ENCODE measurements around the gene TELO2.

Gene TELO2

DNA sequence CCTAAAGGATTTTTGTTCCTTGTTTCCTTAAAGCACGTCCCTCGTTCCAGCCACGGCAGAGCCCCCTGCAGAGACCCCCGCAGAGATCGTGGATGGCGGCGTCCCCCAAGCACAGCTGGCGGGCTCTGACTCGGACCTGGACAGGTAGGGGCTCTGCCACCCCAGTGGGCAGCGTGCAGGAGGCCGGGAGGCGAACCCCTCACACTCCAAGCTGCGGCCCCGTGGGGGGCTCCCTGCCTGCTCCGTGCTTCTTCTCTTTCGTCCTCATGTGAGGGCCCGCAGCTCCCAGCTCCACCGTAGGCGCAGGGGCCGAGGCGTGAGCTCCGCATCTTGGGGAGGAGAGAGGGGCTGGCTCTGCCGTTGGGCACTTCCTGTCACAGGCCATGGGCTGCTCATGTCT, 8.5 kb downstream of the TELO2 start:
- Histone ChIP-seq H3K4me3 (ENCODE audit: low read depth, low read length) (no peak overlapping the region), H3K9me3 (ENCODE audit: control insufficient read depth, insufficient read depth, low read depth, low read length) (no peaks in the 10 kb centered on the region), H3K4me1 (ENCODE audit: control insufficient read depth, insufficient read depth, low read length) (no peaks in the 10 kb centered on the region), H3K27me3 (ENCODE audit: control insufficient read depth, insufficient read depth, low read length) (no peaks in the 10 kb centered on the region), H3K27ac (ENCODE audit: low read depth, low read length) (no peak overlapping the region), H3K9ac (ENCODE audit: low read length) (no peak overlapping the region), H3K36me3 (ENCODE audit: control insufficient read depth, insufficient read depth, low read length) (peaks cover 75% of the 10 kb centered on the region)

DNA sequence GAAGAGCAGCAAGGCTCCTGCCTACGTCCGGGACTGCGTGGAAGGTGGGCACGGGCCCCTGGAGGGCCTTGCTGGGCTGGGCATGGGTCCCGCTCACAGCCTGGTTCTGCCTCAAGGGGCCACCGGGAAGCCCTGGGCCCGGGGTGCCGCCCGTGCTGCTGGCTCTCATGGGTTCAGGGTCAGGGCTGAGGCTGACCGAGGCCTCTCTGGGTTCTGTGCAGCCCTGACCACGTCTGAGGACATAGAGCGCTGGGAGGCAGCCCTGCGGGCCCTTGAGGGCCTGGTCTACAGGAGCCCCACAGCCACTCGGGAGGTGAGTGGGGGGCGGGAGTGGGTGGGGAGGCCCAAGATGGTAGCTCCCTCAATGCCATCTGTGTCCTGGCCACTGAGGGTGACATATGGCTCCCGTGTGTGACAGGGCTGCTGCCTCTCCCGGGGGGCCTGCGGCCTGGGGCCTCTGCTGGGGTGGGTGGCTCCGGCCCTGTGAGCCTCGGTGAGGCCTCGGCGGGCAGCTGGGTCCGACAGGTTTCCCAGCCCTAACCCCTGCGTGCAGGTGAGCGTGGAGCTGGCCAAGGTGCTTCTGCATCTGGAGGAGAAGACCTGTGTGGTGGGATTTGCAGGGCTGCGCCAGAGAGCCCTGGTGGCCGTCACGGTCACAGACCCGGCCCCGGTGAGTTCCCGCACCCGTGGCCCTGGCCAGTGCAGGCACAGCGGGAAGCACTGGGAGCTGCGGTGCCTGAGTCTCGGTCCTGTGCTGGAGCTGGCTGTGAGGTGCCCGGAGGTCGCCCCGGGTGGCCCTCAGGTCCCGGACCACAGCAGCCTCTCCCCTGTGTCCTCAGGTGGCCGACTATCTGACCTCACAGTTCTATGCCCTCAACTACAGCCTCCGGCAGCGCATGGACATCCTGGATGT, 9.2 kb downstream of the TELO2 start:
- no peaks in the 10 kb centered on the region for H3K27me3 ChIP-seq (ENCODE audit: control insufficient read depth, insufficient read depth, low read length)
- H3K9me3 ChIP-seq (ENCODE audit: control insufficient read depth, insufficient read depth, low read depth, low read length): no peaks in the 10 kb centered on the region
- H3K36me3 ChIP-seq (ENCODE audit: control insufficient read depth, insufficient read depth, low read length): peaks cover 75% of the 10 kb centered on the region
- no peak overlapping the region for H3K27ac ChIP-seq (ENCODE audit: low read depth, low read length)
- H3K4me3 ChIP-seq (ENCODE audit: low read depth, low read length): no peak overlapping the region
- no peak overlapping the region for H3K9ac ChIP-seq (ENCODE audit: low read length)
- H3K4me1 ChIP-seq (ENCODE audit: control insufficient read depth, insufficient read depth, low read length): no peaks in the 10 kb centered on the region

DNA sequence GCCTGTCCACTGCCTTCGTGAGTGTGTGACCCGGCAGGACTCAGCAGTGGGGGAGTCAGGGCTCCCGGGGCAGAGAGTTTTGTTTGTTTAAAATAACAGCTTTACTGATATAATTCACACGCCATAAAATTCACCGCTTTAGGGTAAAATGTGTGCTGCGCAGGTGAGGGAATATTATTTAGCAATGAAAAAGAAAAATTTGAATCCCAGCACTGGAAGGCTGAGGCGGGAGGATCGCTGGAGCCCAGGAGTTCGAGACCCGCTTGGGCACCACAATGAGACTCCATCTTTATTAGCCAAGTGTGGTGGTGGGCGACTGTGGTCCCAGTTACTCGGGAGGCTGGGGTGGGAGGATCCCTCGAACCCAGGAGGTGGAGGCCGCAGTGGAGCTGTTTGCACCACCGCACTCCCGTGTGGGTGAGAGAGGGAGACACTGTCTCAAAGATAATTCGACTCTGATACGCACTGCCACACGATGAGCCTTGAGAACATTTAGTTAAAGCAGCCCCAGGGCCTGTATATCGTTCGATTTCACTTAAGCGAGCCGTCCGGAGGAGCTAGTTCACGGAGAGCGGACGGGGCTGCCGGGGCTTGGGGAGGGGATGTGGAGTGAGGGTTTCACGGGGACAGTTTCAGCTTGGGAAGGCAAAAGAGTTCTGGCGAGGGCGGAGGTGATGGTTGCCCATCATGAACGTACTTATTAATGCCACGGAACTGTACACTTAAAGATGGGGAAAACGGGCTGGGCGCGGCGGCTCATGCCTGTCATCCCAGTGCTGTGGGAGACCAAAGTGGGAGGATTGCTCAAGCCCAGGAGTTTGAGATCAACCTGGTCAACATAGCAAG, 10.2 kb downstream of the TELO2 start:
- H3K27me3 ChIP-seq (ENCODE audit: control insufficient read depth, insufficient read depth, low read length): no peaks in the 10 kb centered on the region
- no peak overlapping the region for H3K9ac ChIP-seq (ENCODE audit: low read length)
- no peak overlapping the region for H3K27ac ChIP-seq (ENCODE audit: low read depth, low read length)
- no peak overlapping the region for H3K4me3 ChIP-seq (ENCODE audit: low read depth, low read length)
- no peaks in the 10 kb centered on the region for H3K9me3 ChIP-seq (ENCODE audit: control insufficient read depth, insufficient read depth, low read depth, low read length)
- H3K4me1 ChIP-seq (ENCODE audit: control insufficient read depth, insufficient read depth, low read length): no peaks in the 10 kb centered on the region
- H3K36me3 ChIP-seq (ENCODE audit: control insufficient read depth, insufficient read depth, low read length): peaks cover 75% of the 10 kb centered on the region

DNA sequence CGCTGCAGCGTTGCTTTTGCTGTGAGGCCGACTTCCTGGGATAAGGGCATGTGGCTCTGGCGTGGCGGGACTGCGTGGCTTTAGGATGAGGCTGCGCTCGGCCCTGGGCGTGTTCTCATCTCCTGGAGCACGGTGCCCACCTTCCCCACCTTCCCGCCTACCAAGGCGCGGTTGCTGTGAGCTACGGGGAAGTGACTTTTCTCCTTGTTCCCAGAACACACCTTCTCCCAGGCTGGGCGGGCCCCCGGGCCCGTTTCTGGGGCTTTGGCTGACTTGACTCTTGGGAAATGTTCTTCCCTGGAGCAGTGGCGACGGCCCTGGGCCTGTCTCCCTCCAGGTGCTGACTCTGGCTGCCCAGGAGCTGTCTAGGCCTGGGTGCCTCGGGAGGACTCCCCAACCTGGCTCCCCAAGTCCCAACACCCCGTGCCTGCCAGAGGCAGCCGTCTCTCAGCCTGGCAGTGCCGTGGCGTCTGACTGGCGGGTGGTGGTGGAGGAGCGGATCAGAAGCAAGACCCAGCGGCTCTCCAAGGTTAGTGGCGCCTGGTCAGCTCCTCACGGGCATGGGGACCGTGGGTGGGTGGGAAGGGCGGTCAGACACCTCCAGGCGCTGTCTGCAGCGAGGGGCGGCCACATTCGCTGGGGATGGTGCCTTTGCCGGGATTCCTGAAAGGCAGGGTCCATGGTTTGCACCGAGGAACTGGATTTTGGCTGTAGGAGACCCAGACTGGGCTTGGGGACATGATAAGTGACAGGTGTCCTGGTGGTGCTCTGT, 12.1 kb downstream of the TELO2 start:
- no peaks in the 10 kb centered on the region for H3K4me1 ChIP-seq (ENCODE audit: control insufficient read depth, insufficient read depth, low read length)
- H3K27ac ChIP-seq (ENCODE audit: low read depth, low read length): no peak overlapping the region
- H3K9me3 ChIP-seq (ENCODE audit: control insufficient read depth, insufficient read depth, low read depth, low read length): no peaks in the 10 kb centered on the region
- H3K4me3 ChIP-seq (ENCODE audit: low read depth, low read length): no peak overlapping the region
- H3K9ac ChIP-seq (ENCODE audit: low read length): no peak overlapping the region
- H3K36me3 ChIP-seq (ENCODE audit: control insufficient read depth, insufficient read depth, low read length): peaks cover 79% of the 10 kb centered on the region
- no peaks in the 10 kb centered on the region for H3K27me3 ChIP-seq (ENCODE audit: control insufficient read depth, insufficient read depth, low read length)

DNA sequence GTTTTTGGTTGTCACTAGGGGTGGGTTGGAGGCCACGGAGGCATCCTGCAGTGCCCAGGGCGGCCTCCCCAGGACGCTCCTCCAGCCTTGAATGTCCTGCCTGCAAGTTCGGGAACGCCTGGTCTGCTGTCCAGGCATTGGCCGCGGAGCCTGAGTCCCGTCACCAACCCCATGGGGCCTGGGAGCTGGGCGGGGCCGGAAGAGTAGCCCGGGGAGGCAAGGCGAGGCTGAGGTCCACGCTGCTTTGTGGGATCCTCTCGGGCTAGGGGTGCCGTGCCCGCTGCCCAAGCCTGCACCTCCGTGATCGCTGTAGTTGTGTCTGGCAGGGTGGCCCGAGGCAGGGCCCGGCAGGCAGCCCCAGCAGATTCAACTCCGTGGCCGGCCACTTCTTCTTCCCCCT, 12.8 kb downstream of the TELO2 start:
- Histone ChIP-seq H3K9me3 (ENCODE audit: control insufficient read depth, insufficient read depth, low read depth, low read length) (no peaks in the 10 kb centered on the region), H3K4me1 (ENCODE audit: control insufficient read depth, insufficient read depth, low read length) (no peaks in the 10 kb centered on the region), H3K27ac (ENCODE audit: low read depth, low read length) (no peak overlapping the region), H3K9ac (ENCODE audit: low read length) (no peak overlapping the region), H3K27me3 (ENCODE audit: control insufficient read depth, insufficient read depth, low read length) (no peaks in the 10 kb centered on the region), H3K36me3 (ENCODE audit: control insufficient read depth, insufficient read depth, low read length) (peaks cover 80% of the 10 kb centered on the region), H3K4me3 (ENCODE audit: low read depth, low read length) (no peak overlapping the region)

DNA sequence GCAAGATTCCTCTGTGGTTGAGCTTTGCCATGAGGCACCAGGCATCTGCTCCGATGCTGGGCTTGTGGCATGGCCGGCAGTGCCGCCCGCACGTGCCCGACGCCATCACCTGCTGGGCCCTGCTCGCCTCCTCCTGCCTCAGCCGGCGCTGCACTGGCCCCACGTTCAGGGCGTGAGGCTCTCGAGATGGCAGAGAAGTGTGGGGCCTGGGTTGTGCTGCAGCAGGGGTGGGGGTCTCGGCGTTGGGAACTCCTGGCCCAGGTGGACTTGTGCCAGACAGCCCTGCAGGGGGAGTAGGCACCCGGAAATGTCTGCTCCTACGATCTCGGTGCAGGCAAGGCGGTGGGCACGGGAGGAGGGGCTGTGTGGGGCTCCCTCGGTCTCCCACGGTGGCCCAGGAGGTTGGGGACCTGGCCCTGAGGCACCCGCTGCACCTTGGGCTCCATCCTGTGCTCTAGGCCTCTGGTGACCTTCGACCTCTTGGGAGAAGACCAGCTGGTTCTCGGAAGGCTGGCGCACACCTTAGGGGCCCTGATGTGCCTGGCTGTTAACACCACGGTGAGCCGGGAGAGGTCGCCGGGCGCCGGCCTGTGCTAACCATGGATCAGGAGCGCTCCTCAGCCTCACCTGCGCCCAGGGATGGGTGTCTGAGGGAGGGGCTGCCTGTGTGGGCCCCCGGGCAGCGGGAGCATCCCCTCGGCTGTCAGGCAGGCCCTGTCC, 13.5 kb downstream of the TELO2 start:
- Histone ChIP-seq H3K9me3 (ENCODE audit: control insufficient read depth, insufficient read depth, low read depth, low read length) (no peaks in the 10 kb centered on the region), H3K36me3 (ENCODE audit: control insufficient read depth, insufficient read depth, low read length) (peaks cover 76% of the 10 kb centered on the region), H3K27ac (ENCODE audit: low read depth, low read length) (no peak overlapping the region), H3K9ac (ENCODE audit: low read length) (no peak overlapping the region), H3K4me3 (ENCODE audit: low read depth, low read length) (no peak overlapping the region), H3K27me3 (ENCODE audit: control insufficient read depth, insufficient read depth, low read length) (no peaks in the 10 kb centered on the region), H3K4me1 (ENCODE audit: control insufficient read depth, insufficient read depth, low read length) (no peaks in the 10 kb centered on the region)

DNA sequence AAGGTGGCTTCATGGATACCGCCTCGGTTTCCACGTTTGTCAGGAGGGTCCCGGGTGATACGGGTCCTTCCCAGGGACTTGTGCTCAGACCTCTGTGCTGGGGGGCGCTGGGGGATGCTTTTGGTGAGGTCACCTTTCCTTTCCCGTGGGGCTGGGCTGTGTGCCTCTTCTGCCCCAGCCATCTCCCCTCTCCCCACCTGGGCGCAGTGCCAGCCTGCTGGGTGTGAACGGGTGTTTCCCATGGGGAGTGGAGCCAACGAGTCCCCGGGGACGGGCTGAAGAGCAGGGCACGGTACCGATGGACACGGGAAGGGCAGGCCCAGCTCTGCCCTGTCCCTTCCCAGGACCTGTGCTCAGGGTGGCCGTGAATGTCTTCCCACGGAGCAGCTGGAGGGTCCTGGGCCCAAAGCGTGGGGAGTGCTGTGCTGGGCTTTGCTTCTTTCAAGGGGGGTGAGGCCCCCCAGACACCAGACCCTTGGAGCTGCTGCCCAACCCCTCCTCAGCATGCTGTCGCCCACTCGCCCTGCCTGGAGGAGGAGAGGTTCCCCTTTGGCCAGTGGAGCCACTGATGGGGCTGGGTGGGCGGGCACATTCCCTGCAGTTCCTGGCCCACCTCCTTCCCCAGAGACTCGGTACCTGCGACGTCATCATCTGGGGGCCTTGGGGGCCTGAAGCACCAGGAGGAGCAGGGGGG, 15.5 kb downstream of the TELO2 start:
- no peaks in the 10 kb centered on the region for H3K4me1 ChIP-seq (ENCODE audit: control insufficient read depth, insufficient read depth, low read length)
- peaks cover 64% of the 10 kb centered on the region for H3K36me3 ChIP-seq (ENCODE audit: control insufficient read depth, insufficient read depth, low read length)
- peaks cover 2% of the 10 kb centered on the region; the same call in 1 of the 2 replicates for H3K9me3 ChIP-seq (ENCODE audit: control insufficient read depth, insufficient read depth, low read depth, low read length)
- no peak overlapping the region for H3K4me3 ChIP-seq (ENCODE audit: low read depth, low read length)
- no peaks in the 10 kb centered on the region for H3K27me3 ChIP-seq (ENCODE audit: control insufficient read depth, insufficient read depth, low read length)
- H3K27ac ChIP-seq (ENCODE audit: low read depth, low read length): no peak overlapping the region
- no peak overlapping the region for H3K9ac ChIP-seq (ENCODE audit: low read length)

GRCh38 chr16:1509307-1510221, 16.4 kb downstream of the TELO2 start:
- no peaks in the 10 kb centered on the region for H3K27me3 ChIP-seq (ENCODE audit: control insufficient read depth, insufficient read depth, low read length)
- H3K36me3 ChIP-seq (ENCODE audit: control insufficient read depth, insufficient read depth, low read length): peaks cover 62% of the 10 kb centered on the region
- H3K9ac ChIP-seq (ENCODE audit: low read length): no peak overlapping the region
- no peak overlapping the region for H3K4me3 ChIP-seq (ENCODE audit: low read depth, low read length)
- H3K27ac ChIP-seq (ENCODE audit: low read depth, low read length): no peak overlapping the region
- no peaks in the 10 kb centered on the region for H3K4me1 ChIP-seq (ENCODE audit: control insufficient read depth, insufficient read depth, low read length)
- peaks cover 6% of the 10 kb centered on the region; the same call in 1 of the 2 replicates for H3K9me3 ChIP-seq (ENCODE audit: control insufficient read depth, insufficient read depth, low read depth, low read length)

GRCh38 chr16:1510272-1510671, 17.1 kb downstream of the TELO2 start:
- H3K36me3 ChIP-seq (ENCODE audit: control insufficient read depth, insufficient read depth, low read length): peaks cover 58% of the 10 kb centered on the region
- no peak overlapping the region for H3K9ac ChIP-seq (ENCODE audit: low read length)
- H3K27me3 ChIP-seq (ENCODE audit: control insufficient read depth, insufficient read depth, low read length): no peaks in the 10 kb centered on the region
- no peak overlapping the region for H3K4me3 ChIP-seq (ENCODE audit: low read depth, low read length)
- H3K4me1 ChIP-seq (ENCODE audit: control insufficient read depth, insufficient read depth, low read length): no peaks in the 10 kb centered on the region
- H3K9me3 ChIP-seq (ENCODE audit: control insufficient read depth, insufficient read depth, low read depth, low read length): peaks cover 6% of the 10 kb centered on the region; the same call in 1 of the 2 replicates
- H3K27ac ChIP-seq (ENCODE audit: low read depth, low read length): no peak overlapping the region
